ENCODE data around the gene PARD3B. TPM values are rescaled to one million over a fixed set of nuclear protein-coding genes. Genes with fewer than 3 reads are reported as not detected.

PARD3B gene
- total RNA-seq, 1 experiment from 2014 or later: 6.4 TPM

GRCh38 chr2:205193836-205194228 lies 648.6 kb downstream of the PARD3B start:
- Mint-ChIP-seq H3K4me3 (no peak overlapping the region), H3K4me1 (peaks cover 23 to 35% of the 10 kb centered on the region in 2 experiments), H3K27ac (no peak overlapping the region), H3K36me3 (ENCODE audit: insufficient read depth in 1 of 3, low read depth in 3 of 3) (no peaks in the 10 kb centered on the region), H3K27me3 (ENCODE audit: low read depth) (no peaks in the 10 kb centered on the region), H3K9me3 (no peaks in the 10 kb centered on the region)
- H3K18ac ChIP-seq (ENCODE audit: insufficient read length, low read depth, low read length): no peak overlapping the region
- no peaks in the 10 kb centered on the region for H3K79me2 ChIP-seq (ENCODE audit: insufficient read depth, low read length)
- H3K14ac ChIP-seq (ENCODE audit: insufficient read depth, low read length): no peak overlapping the region
- H3K56ac ChIP-seq (ENCODE audit: insufficient read length, low read depth, low read length): no peak overlapping the region
- H3K4me2 ChIP-seq (ENCODE audit: insufficient read depth, insufficient read length, low read length): no peak overlapping the region
- H2BK5ac ChIP-seq (ENCODE audit: insufficient read length, low read length): no peak overlapping the region
- H3K4me1 ChIP-seq (ENCODE audit: insufficient read depth, low read length): peaks cover 3% of the 10 kb centered on the region; the same call in 1 of the 2 replicates
- H2BK120ac ChIP-seq (ENCODE audit: low read depth, low read length, poor library complexity, severe bottlenecking): no peak overlapping the region
- H4K20me1 ChIP-seq (ENCODE audit: control insufficient read depth, insufficient read depth, insufficient read length): no peaks in the 10 kb centered on the region
- no peaks in the 10 kb centered on the region for H3K9me3 ChIP-seq (ENCODE audit: control insufficient read depth, low read depth, low read length)
- H2BK12ac ChIP-seq (ENCODE audit: insufficient read length, low read depth, low read length): no peak overlapping the region
- H3T11ph ChIP-seq (ENCODE audit: low read length): no peak overlapping the region
- H4K91ac ChIP-seq (ENCODE audit: insufficient read length, low read depth, low read length): no peak overlapping the region
- no peak for DNase-seq
- H3K79me1 ChIP-seq (ENCODE audit: insufficient read depth, low read depth, low read length, poor library complexity, severe bottlenecking): no peaks in the 10 kb centered on the region
- H3K27ac ChIP-seq (ENCODE audit: insufficient read length, low read depth, low read length): no peak overlapping the region
- no peak overlapping the region for H2AK5ac ChIP-seq (ENCODE audit: insufficient read length, low read length)
- H2BK15ac ChIP-seq (ENCODE audit: low read depth, low read length): no peak overlapping the region
- no peak overlapping the region for H4K5ac ChIP-seq (ENCODE audit: insufficient read length, low read depth, low read length)
- TF ChIP-seq CTCF (conservative IDR thresholded peaks at IDR 0.05): peak; percentile 43; the same call in 2 of the 3 replicates
- no peaks in the 10 kb centered on the region for H3K23me2 ChIP-seq (ENCODE audit: insufficient read length, low read depth, low read length, poor library complexity, severe bottlenecking)
- no CpG with 5 or more reads among the region's 4 CpGs for WGBS (ENCODE audit: extremely low coverage, insufficient read length, low lambda C conversion rate)
- no peak overlapping the region for H2AFZ ChIP-seq (ENCODE audit: low read length)
- no peak overlapping the region for H2BK20ac ChIP-seq (ENCODE audit: low read depth, low read length, poor library complexity, severe bottlenecking)
- H3K23ac ChIP-seq (ENCODE audit: insufficient read length, low read depth, low read length): no peak overlapping the region
- H3K27me3 ChIP-seq (ENCODE audit: insufficient read depth, low read length): no peaks in the 10 kb centered on the region
- no peak overlapping the region for H3K4ac ChIP-seq (ENCODE audit: low read depth, low read length)
- no peak overlapping the region for H3K9ac ChIP-seq (ENCODE audit: extremely low read depth, insufficient read length, low read length)
- no peak overlapping the region for H4K8ac ChIP-seq (replicated peaks; ENCODE audit: insufficient read length, low read depth, low read length)

Measured in H9 (cell line).